Adipocyte (in vitro differentiated cells): Measurements from ENCODE around the gene SSC4D.
A peak's percentile ranks its signal among the peaks of the same experiment; 100 is the strongest.
"Not testable (repeated sequence)": the region's sequence is repeated elsewhere in the genome, so short reads cannot be mapped to it uniquely, and the experiment has no call there.

Experiments used
- DNase-seq: peaks from one replicate; pipeline ENCODE4 v3.0.0-alpha.2; 2015; ENCODE audit warnings: low read depth
- H3K27me3 ChIP-seq: replicated peaks from 2 replicates; pipeline ENCODE4 v1.7.0; 2013; ENCODE audit warnings: mild to moderate bottlenecking, low read length, moderate library complexity; ENCODE audit not compliant: control insufficient read depth, insufficient read depth
- H3K36me3 ChIP-seq: 2 replicates; pipeline ENCODE4 v1.7.0; 2013; ENCODE audit warnings: low read length, mild to moderate bottlenecking, moderate library complexity; ENCODE audit not compliant: control insufficient read depth, insufficient read depth, severe bottlenecking
- H3K4me1 ChIP-seq: 2 replicates; pipeline ENCODE4 v1.7.0; 2013; ENCODE audit warnings: mild to moderate bottlenecking, low read length, moderate library complexity; ENCODE audit not compliant: control insufficient read depth, insufficient read depth
- H3K4me3 ChIP-seq: 2 replicates; pipeline ENCODE4 v1.7.0; 2013; ENCODE audit warnings: mild to moderate bottlenecking, low read length, moderate library complexity
- H3K9ac ChIP-seq: 2 replicates; pipeline ENCODE4 v1.7.0; 2013; ENCODE audit warnings: mild to moderate bottlenecking, low read length, moderate library complexity
- H3K9me3 ChIP-seq: 2 replicates; pipeline ENCODE4 v1.7.0; 2013; ENCODE audit warnings: mild to moderate bottlenecking, low read length, moderate library complexity; ENCODE audit not compliant: control insufficient read depth

Gene SSC4D

DNA sequence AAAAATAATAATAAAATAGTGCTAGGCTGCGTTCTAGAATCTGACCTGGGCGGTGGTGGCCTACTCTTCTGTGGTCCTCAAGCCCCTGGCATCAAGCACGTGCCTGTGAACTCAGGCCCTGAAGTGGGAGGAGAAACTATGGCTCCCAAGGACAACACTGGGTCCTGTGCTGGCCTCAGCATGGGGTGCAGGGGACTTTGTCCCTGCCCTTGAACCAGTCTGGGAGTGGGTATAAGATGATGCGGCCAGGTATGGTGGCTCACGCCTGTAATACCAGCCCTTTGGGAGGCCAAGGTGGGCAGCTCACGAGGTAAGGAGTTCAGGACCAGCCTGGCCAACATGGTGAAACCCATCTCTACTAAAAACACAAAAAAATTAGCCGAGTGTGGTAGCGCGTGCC is 20.7 kb upstream of the SSC4D start:
- H3K4me1 ChIP-seq = no peaks in the 10 kb centered on the region
- H3K36me3 ChIP-seq = no peaks in the 10 kb centered on the region
- DNase-seq = no peak
- H3K4me3 ChIP-seq = no peak overlapping the region
- H3K9ac ChIP-seq = no peak overlapping the region
- no peaks in the 10 kb centered on the region for H3K27me3 ChIP-seq
- no peaks in the 10 kb centered on the region for H3K9me3 ChIP-seq

DNA sequence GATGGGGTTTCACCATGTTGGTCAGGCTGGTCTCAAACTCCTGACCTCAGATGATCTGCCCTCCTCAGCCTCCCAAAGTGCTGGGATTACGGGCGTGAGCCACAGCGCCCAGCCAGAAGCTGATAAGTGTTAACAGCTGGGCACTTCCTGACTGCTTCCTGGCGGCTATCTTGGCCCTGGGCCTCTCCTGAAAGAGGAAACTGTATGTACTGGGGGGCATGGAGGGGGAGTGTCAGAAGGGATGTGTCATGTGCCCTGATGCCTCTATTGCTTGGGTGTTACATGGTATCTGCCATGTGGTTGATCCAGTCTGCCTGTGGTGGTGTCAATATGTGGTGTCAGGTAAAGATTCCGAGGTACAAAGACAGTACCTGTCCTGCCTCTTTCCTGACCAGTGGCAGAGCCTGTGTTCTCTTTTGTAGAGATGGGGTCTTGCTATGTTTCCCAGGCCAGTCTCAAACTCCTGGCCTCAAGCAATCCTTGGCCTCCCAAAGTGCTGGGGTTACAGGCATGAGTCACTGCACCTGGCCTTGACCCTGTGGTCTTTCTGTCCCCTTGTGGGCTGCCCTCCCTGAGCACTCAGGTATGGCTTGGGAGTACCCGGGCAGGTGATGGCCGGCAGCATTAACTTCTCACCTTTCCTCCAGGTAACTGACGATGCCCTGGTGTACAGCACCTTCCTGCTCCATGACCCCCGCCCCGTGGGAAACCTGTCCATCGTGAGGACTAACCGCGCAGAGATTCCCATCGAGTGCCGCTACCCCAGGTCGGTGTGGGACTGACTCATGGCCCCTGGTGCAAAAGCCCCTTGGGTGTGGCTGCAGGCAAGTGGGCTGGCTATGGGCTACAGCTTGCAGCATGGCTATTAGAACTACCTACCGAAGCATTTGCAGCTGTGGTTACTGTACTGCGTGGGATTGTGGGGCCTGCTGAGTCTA is 19.6 kb upstream of the SSC4D start:
- Histone ChIP-seq H3K9ac (no peak overlapping the region), H3K4me3 (no peak overlapping the region), H3K27me3 (no peaks in the 10 kb centered on the region), H3K4me1 (no peaks in the 10 kb centered on the region), H3K36me3 (no peaks in the 10 kb centered on the region), H3K9me3 (no peaks in the 10 kb centered on the region)
- no peak for DNase-seq

DNA sequence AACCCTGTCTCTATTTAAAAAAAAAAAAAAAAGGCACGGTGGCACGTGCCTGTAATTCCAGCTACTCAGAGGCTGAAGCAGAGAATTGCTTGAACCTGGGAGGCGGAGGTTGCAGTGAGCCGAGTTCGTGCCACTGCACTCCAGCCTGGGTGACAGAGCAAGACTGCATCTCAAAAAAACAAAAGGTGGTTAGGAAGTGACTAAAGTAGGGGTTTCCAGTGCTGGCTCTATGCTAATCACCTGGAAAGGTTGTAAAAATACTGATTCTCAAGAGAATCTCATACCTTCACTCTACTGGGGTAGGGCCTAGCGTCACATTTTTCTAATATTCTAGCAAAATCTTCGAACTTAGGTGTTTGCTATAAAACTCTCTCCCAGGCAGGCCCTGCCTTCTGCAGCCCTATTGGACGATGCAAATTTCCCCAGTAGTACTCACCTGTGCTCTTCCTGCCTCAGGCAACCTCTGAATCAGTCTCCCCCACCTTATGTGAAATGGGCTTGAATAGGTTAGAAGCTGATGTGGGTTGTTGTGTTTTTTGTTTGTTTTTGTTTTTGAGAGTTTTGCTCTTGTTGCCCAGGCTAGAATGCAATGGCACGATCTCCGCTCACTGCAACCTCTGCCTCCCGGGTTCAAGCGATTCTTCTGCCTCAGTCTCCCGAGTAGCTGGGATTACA is 18.8 kb upstream of the SSC4D start:
- Histone ChIP-seq H3K36me3 (no peaks in the 10 kb centered on the region), H3K4me1 (peaks cover 8% of the 10 kb centered on the region), H3K9me3 (no peaks in the 10 kb centered on the region), H3K27me3 (no peaks in the 10 kb centered on the region), H3K9ac (no peak overlapping the region), H3K4me3 (no peak overlapping the region)
- DNase-seq = no peak

DNA sequence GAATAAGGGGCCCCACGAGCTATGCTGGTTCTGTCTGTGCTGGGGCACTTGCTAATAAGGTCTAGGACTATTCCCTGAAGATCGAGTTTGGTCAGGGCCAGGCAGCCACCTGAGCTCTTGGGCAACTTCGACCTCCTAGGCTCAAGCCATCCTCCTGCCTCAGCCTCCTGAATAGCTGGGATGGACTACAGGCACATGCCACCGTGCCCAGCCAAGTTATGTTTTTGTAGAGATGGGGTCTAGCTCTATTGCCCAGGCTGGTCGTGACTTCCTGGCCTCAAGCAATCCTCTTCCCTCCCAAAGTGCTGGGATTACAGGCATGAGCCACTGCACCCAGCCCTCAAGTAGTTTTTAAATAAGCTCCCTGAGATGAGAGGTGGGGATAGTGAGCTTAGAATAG is 18.1 kb upstream of the SSC4D start:
- Histone ChIP-seq H3K4me3 (no peak overlapping the region), H3K4me1 (peaks cover 11% of the 10 kb centered on the region), H3K27me3 (no peaks in the 10 kb centered on the region), H3K9ac (no peak overlapping the region), H3K9me3 (no peaks in the 10 kb centered on the region), H3K36me3 (no peaks in the 10 kb centered on the region)
- no peak for DNase-seq

DNA sequence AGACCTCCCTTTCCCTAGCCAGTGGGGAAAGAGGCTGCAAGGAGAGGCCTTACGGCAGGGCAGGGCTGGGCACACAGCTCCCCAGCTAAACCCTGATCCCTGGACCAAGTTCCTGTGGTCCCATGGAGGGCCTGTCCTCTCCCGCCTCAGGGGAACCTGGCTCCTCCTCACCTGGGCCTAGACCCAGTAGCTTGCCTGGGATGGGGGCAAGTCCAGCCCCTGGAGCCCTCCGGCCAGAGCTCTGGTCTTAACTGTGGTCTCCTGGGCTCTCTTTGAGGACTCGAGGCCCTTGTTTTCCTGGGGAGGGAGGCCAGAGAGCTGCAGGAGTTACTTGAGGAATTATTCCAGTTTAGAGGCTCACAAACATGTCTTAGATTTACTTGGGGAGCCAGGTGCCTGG is 16.7 kb upstream of the SSC4D start:
- no peaks in the 10 kb centered on the region for H3K27me3 ChIP-seq

DNA sequence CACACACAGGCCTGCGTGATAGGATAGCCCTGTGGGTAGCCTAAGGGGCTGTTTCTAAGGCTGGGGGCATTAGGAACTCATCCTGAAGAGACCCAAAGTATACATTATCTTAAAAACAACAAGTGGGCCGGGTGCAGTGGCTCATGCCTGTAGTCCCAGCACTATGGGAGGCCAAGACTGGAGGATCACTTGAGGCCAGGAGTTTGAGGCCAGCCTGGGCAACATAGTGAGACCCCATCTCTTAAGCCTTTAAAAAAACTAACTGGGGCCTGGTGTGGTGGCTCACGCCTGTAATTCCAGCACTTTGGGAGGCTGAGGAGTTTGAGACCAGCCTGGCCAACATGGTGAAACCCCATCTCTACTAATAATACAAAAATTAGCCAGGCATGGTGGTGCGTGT is 16.1 kb upstream of the SSC4D start:
- not testable (repeated sequence) for H3K36me3 ChIP-seq, H3K27me3 ChIP-seq, DNase-seq, H3K9ac ChIP-seq, H3K9me3 ChIP-seq, H3K4me3 ChIP-seq
- H3K4me1 ChIP-seq = peaks cover 11% of the 10 kb centered on the region

More for the DNA sequence above, 16.7 kb upstream of the SSC4D start:
- DNase-seq = no peak
- Histone ChIP-seq H3K9me3 (no peaks in the 10 kb centered on the region), H3K4me1 (peaks cover 11% of the 10 kb centered on the region), H3K4me3 (no peak overlapping the region), H3K9ac (no peak overlapping the region), H3K36me3 (no peaks in the 10 kb centered on the region)

DNA sequence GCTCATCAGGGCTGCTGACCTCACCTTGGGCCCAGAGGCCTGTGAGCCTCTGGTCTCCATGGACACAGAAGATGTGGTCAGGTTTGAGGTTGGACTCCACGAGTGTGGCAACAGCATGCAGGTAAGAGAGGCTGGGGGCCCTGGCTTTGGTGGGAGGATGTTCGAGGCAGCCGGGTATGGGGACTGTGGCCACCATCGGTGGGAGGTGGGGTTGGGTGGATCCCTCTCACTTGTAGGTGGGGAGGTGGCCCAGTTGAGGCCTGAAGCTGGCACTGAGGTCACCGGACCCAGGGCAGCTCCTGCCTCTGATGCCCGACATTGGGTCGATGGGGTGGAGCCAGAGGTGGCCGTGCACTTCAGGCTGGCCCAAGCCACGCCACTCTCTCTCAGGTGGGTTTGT is 15.7 kb upstream of the SSC4D start:
- H3K9ac ChIP-seq = no peak overlapping the region
- no peaks in the 10 kb centered on the region for H3K36me3 ChIP-seq
- H3K4me1 ChIP-seq = peaks cover 11% of the 10 kb centered on the region
- H3K9me3 ChIP-seq = no peaks in the 10 kb centered on the region
- H3K4me3 ChIP-seq = no peak overlapping the region
- H3K27me3 ChIP-seq = no peaks in the 10 kb centered on the region
- DNase-seq = no peak

DNA sequence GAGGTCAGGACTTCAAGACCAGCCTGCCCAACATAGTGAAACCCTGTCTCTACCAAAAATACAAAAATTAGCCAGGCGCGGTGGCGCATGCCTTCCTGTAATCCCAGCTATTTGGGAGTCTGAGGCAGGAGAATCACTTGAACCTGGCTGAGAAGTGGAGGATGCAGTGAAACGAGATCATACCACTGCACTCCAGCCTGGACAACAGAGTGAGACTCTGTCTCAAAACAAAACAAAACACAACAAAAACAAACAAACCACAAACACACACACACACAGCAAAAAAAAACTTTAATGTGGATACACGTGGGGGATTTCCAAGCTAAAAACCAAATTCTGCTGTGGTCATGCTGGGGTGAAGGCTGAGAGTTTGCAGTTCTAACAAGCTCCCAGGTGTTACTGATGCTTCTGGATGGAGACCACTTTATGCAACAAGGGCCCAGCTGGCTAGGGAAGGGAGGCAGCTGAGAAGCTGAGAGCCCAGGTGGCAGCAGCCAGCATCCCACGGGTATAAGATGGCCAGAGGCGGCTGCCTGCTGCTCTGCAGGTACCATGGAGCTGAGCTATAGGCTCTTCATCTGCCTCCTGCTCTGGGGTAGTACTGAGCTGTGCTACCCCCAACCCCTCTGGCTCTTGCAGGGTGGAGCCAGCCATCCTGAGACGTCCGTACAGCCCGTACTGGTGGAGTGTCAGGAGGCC is 15.1 kb upstream of the SSC4D start, which contains the start of gene ZP3:
Gene ZP3 (plus strand): TSS at position 538 of the 699 bp plus-strand sequence. CDS start 15 bp downstream, at position 553.
- no peak for DNase-seq
- Histone ChIP-seq H3K9me3 (no peaks in the 10 kb centered on the region), H3K36me3 (no peaks in the 10 kb centered on the region), H3K27me3 (no peaks in the 10 kb centered on the region), H3K4me3 (no peak within 1 kb of the TSS), H3K9ac (no peak within 1 kb of the TSS), H3K4me1 (peaks cover 11% of the 10 kb centered on the region)

DNA sequence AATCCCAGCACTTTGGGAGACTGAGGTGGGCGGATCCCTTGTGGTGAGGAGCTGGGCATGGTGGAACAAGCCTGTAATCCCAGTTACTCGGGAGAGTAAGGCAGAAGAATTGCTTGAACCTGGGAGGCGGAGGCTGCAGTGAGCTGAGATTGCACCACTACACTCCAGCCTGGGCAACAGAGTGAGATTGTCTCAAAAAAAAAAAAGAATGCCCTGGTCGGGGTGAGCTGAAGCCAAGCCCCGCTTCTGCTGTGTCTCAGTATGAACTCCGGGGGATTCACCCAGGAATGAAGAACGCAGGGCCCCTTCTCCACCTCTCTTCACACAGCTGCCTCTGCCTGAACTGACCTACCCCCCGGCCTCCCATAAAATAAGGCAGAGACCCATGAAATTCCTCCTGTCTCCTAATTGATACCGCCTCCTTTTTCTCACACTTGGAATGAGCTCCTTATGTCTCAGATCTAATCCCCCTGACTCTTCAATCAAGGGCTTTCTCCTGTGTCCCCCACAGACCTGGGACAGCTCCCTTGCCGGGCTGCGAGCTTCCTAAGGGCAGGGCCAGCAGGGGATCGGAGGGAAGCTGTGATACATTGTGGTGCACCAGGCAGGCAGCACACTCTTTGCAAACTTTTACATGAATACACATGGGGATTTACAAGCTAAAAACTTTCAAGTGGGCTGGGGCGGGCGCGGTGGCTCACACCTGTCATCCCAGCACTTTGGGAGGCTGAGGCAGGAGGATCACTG is 14.3 kb upstream of the SSC4D start:
- H3K4me3 ChIP-seq = peak overlapping the region; percentile 27
- H3K36me3 ChIP-seq = no peaks in the 10 kb centered on the region
- no peak for DNase-seq
- peaks cover 14% of the 10 kb centered on the region for H3K4me1 ChIP-seq
- no peaks in the 10 kb centered on the region for H3K27me3 ChIP-seq
- H3K9me3 ChIP-seq = no peaks in the 10 kb centered on the region
- H3K9ac ChIP-seq = no peak overlapping the region

DNA sequence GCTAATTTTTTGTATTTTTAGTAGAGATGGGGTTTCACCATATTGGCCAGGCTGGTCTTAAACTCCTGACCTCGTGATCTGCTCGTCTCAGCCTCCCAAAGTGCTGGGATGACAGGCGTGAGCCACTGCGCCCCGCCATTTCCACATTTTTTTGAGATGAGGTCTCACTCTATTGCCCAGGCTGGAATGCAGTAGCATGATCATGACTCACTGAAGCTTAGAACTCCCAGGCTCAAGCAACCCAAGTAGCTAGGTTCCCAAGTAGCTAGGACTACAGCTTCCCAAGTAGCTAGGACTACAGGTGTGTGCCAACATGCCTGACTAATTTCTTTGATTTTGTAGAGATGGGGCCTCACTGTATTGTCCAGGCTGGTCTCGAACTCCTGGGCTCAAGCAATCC is 11.6 kb upstream of the SSC4D start:
- H3K9ac ChIP-seq, H3K4me3 ChIP-seq, H3K27me3 ChIP-seq, H3K9me3 ChIP-seq, H3K36me3 ChIP-seq: not testable (repeated sequence)
- peak; percentile 87 for DNase-seq
- peaks cover 14% of the 10 kb centered on the region for H3K4me1 ChIP-seq
